ENCODE data around the gene RFT1. TPM values are rescaled to one million over a fixed set of nuclear protein-coding genes. Genes with fewer than 3 reads are reported as not detected.

The RFT1 gene
- total RNA-seq, 4 donors from 2014 or later = 12.0 to 18.6 (median 14.6) TPM

GRCh38 chr3:53114412-53115074, 15.7 kb downstream of the RFT1 start:
- Histone ChIP-seq H3K4me3 (no peak overlapping the region), H3K4me1 (peaks cover 0 to 16% (median 0%) of the 10 kb centered on the region in 4 donors), H3K36me3 (peaks cover 0 to 92% (median 13%) of the 10 kb centered on the region in 3 donors), H3K9me3 (no peaks in the 10 kb centered on the region), H3K27ac (no peak overlapping the region), H3K27me3 (no peaks in the 10 kb centered on the region)
- TF ChIP-seq POLR2A (IDR thresholded peaks at IDR 0.05) (no peak), CTCF (IDR thresholded peaks at IDR 0.05) (no peak), EP300 (IDR thresholded peaks at IDR 0.05) (no peak)
- DNase-seq (ENCODE audit: low spot score in 2 of 2) = no peak
- WGBS, 2 donors = 86 to 91% methylated on average over 5 of the region's 5 CpGs

GRCh38 chr3:53114011-53114400, 16.2 kb downstream of the RFT1 start:
- TF ChIP-seq CTCF (IDR thresholded peaks at IDR 0.05) = peak; percentile 84 to 94 (median 89)
- TF ChIP-seq POLR2A (IDR thresholded peaks at IDR 0.05) = no peak
- TF ChIP-seq EP300 (IDR thresholded peaks at IDR 0.05) = no peak
- Histone ChIP-seq H3K4me3 (no peak overlapping the region), H3K36me3 (peaks cover 0 to 92% (median 13%) of the 10 kb centered on the region in 3 donors), H3K27ac (no peak overlapping the region), H3K9me3 (no peaks in the 10 kb centered on the region), H3K4me1 (peaks cover 0 to 19% (median 0%) of the 10 kb centered on the region in 4 donors), H3K27me3 (no peaks in the 10 kb centered on the region)
- DNase-seq (ENCODE audit: low spot score in 2 of 2) = peak; percentile 73 to 92
- 4 to 7% methylated on average over 5 of the region's 5 CpGs for WGBS, 2 donors

- no peaks in the 10 kb centered on the region for H3K27me3 ChIP-seq
- peaks cover 0 to 92% (median 13%) of the 10 kb centered on the region in 3 donors for H3K36me3 ChIP-seq
- no peak for TF ChIP-seq POLR2A (IDR thresholded peaks at IDR 0.05)
- no peak for TF ChIP-seq EP300 (IDR thresholded peaks at IDR 0.05)
- no peak for TF ChIP-seq CTCF (IDR thresholded peaks at IDR 0.05)
- DNase-seq (ENCODE audit: low spot score in 2 of 2) = no peak
- H3K4me1 ChIP-seq = peaks cover 0 to 19% (median 0%) of the 10 kb centered on the region in 4 donors
- no peak overlapping the region for H3K4me3 ChIP-seq
- no peaks in the 10 kb centered on the region for H3K9me3 ChIP-seq
- H3K27ac ChIP-seq = no peak overlapping the region
- WGBS, 2 donors = 68 to 76% methylated on average over 1 of the region's 1 CpG
Observed at GRCh38 chr3:53113293-53114010, 16.8 kb downstream of the RFT1 start.

- no peak for TF ChIP-seq POLR2A (IDR thresholded peaks at IDR 0.05)
- TF ChIP-seq EP300 (IDR thresholded peaks at IDR 0.05) = no peak
- TF ChIP-seq CTCF (IDR thresholded peaks at IDR 0.05) = no peak
- peaks cover 0 to 19% (median 0%) of the 10 kb centered on the region in 4 donors for H3K4me1 ChIP-seq
- H3K27ac ChIP-seq = no peak overlapping the region
Observed at GRCh38 chr3:53111822-53112221, 18.4 kb downstream of the RFT1 start.

More at GRCh38 chr3:53111822-53112221, 18.4 kb downstream of the RFT1 start:
- DNase-seq (ENCODE audit: low spot score in 2 of 2) = no peak
- H3K4me3 ChIP-seq = no peak overlapping the region
- 72 to 78% methylated on average over 3 of the region's 3 CpGs for WGBS, 2 donors
- peaks cover 0 to 88% (median 5%) of the 10 kb centered on the region in 3 donors for H3K36me3 ChIP-seq
- no peaks in the 10 kb centered on the region for H3K27me3 ChIP-seq
- H3K9me3 ChIP-seq = no peaks in the 10 kb centered on the region
